Uterus (tissue), 2 donors: ENCODE measurements around the gene DNAH12.

Experiments used
- CTCF ChIP-seq, 4 experiments: fragments of 200-600 bp in 2 of 4; fragments of 450-650 bp in 2 of 4; sonication (generic) in 2 of 4; IDR thresholded peaks; one replicate each; pipeline ENCODE4 v1.5.1; 2016 to 2019; ENCODE audit warnings: antibody characterized with exemption in 4 of 4, mild to moderate bottlenecking in 2 of 4, moderate library complexity in 1 of 4
- POLR2A ChIP-seq, 2 donors: fragments of 450-650 bp; IDR thresholded peaks; one replicate each; pipeline ENCODE4 v1.6.1; 2016; ENCODE audit warnings: antibody characterized with exemption in 2 of 2, mild to moderate bottlenecking in 1 of 2, moderate library complexity in 1 of 2

- TF ChIP-seq POLR2A (IDR thresholded peaks at IDR 0.05) (no peak), CTCF (IDR thresholded peaks at IDR 0.05) (no peak)
Measured at GRCh38 chr3:57383838-57384237, 160.3 kb downstream of the DNAH12 start.
